Muscle layer of colon (tissue), 2 donors: Measurements from ENCODE around the gene KMT2C.
A peak's percentile ranks its signal among the peaks of the same experiment; 100 is the strongest.
"Not testable (repeated sequence)": the region's sequence is repeated elsewhere in the genome, so short reads cannot be mapped to it uniquely, and the experiment has no call there.

Experiments used
- H3K27ac ChIP-seq: one replicate; pipeline ENCODE4 v1.7.0; 2013; ENCODE audit warnings: low read depth, mild to moderate bottlenecking, low read length, moderate library complexity
- H3K27me3 ChIP-seq, 2 donors: one replicate each; pipeline ENCODE4 v1.7.0; 2013; ENCODE audit warnings: low read length in 2 of 2, mild to moderate bottlenecking in 2 of 2; ENCODE audit not compliant: insufficient read depth in 2 of 2, control insufficient read depth in 1 of 2
- H3K36me3 ChIP-seq: one replicate; pipeline ENCODE4 v1.7.0; 2013; ENCODE audit warnings: mild to moderate bottlenecking, low read length; ENCODE audit not compliant: insufficient read depth
- H3K4me1 ChIP-seq: one replicate; pipeline ENCODE4 v1.7.0; 2013; ENCODE audit warnings: mild to moderate bottlenecking, low read length; ENCODE audit not compliant: insufficient read depth
- H3K4me3 ChIP-seq, 2 donors: one replicate each; pipeline ENCODE4 v1.7.0; 2013; ENCODE audit warnings: low read length in 2 of 2, low read depth in 1 of 2, mild to moderate bottlenecking in 1 of 2, moderate library complexity in 1 of 2
- H3K9ac ChIP-seq: one replicate; pipeline ENCODE4 v1.7.0; 2013; ENCODE audit warnings: low read length
- H3K9me3 ChIP-seq: one replicate; pipeline ENCODE4 v1.7.0; 2013; ENCODE audit warnings: mild to moderate bottlenecking, low read length
- donor health status: abdominal sarcoma.
- donor health status: Adenocarcinoma of cecum.

KMT2C gene

GRCh38 chr7:152438017-152438416, 2.2 kb upstream of the KMT2C start:
- not testable (repeated sequence) for H3K36me3 ChIP-seq, H3K4me1 ChIP-seq, H3K4me3 ChIP-seq, H3K27ac ChIP-seq, H3K9ac ChIP-seq, H3K9me3 ChIP-seq, H3K27me3 ChIP-seq

- H3K9me3 ChIP-seq, H3K27me3 ChIP-seq, H3K36me3 ChIP-seq, H3K4me1 ChIP-seq: not testable (repeated sequence)
- H3K27ac ChIP-seq, result peak overlapping the region; percentile 8
- peak overlapping the region; percentile 71 for H3K9ac ChIP-seq
- H3K4me3 ChIP-seq, result peak overlapping the region; percentile 17 to 64
Measured at GRCh38 chr7:152436931-152437575, 1.2 kb upstream of the KMT2C start.

DNA sequence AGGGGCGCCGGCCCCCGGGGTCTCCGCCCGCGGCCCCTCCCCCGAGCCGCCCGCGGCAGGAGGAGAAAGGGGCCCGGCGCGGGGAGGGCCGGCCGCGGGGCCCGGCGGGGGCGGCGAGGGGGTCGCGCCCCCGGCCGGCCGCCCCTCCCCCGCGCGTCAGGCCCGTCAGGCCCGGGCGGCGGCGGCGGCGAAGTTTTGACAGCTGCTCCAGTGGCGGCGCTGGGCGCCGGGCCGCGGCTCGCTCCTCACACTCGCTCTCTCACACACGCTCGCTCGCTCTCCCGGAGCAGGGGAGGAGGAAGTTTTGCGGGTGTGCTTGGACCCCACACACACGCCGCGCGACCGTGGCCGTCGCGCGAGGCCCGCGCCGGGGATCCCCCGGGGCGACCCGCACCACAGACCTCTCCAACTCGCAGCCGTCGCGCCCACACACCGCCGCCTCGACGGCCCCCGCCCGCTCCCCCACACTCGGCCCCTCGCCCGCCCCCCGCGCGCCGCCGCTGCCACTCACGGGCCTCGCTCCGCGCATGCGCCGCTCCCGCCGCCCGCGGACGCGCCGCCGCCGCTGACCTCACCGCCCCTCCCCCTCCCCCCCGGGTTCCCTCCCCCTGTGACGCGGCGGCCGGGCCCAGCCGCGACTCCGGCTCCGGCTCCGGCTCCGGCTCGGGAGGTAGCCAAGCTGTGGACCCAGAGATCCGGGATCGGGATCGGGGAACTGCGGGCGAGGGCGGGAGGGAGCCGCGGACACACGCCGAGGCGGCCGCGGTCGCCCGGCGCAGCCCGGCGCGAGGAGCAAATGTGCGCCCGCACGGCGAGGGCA, 518 bp upstream of the KMT2C start:
- Histone ChIP-seq H3K36me3 (no peaks in the 10 kb centered on the region), H3K27me3 (no peaks in the 10 kb centered on the region)

GRCh38 chr7:152434511-152435383, 1.1 kb downstream of the KMT2C start:
- Histone ChIP-seq H3K4me3 (peak overlapping the region; percentile 57 to 73), H3K27ac (peak overlapping the region; percentile 72), H3K4me1 (peaks cover 15% of the 10 kb centered on the region), H3K9ac (peak overlapping the region; percentile 49)
- H3K27me3 ChIP-seq, H3K36me3 ChIP-seq, H3K9me3 ChIP-seq: not testable (repeated sequence)

More for the DNA sequence above, 518 bp upstream of the KMT2C start:
- Histone ChIP-seq H3K27ac (peak overlapping the region; percentile 58), H3K4me1 (peaks cover 7% of the 10 kb centered on the region), H3K9ac (peak overlapping the region; percentile 71), H3K4me3 (peak overlapping the region; percentile 50 to 64), H3K9me3 (no peaks in the 10 kb centered on the region)

DNA sequence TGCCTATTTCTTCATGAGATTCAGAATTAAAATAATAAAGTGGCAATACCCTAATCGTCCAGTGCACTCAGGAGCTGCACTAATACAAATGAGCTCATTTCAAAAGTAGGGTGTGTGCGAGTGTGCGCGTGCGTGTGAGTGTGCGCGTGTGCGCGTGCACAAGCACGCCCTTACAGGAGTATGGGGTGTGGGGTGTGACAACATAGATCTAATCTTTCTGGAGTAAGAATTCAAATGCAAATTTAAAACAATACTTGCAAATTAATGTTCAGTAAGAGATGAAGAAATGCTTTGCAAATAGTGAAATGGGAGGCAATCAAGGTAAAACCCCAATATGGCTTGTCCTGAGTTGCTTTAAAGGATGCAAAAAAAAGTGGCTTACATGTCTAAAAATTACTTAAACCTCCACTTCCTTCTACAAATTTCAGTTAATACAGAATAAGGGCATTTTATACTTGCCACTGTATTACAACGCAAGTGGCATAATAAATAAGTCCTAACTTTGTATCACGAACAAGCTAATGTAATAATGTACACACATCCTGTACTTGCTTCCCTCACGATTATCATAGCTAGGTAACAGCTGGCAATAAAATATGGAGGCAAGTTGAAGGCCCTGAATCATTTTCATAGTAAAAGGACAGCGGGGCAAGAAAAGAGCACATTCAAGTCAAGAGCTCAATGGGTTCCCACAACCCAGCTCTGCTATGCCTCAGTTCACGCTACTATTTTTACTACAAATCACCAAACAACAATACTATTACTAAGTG, 1.9 kb downstream of the KMT2C start:
- H3K9ac ChIP-seq, result peak overlapping the region; percentile 49
- H3K4me3 ChIP-seq, result peak overlapping the region in 1 of 2 donors; percentile 73
- not testable (repeated sequence) for H3K36me3 ChIP-seq, H3K9me3 ChIP-seq, H3K27me3 ChIP-seq
- H3K27ac ChIP-seq, result peak overlapping the region; percentile 72
- peaks cover 22% of the 10 kb centered on the region for H3K4me1 ChIP-seq

DNA sequence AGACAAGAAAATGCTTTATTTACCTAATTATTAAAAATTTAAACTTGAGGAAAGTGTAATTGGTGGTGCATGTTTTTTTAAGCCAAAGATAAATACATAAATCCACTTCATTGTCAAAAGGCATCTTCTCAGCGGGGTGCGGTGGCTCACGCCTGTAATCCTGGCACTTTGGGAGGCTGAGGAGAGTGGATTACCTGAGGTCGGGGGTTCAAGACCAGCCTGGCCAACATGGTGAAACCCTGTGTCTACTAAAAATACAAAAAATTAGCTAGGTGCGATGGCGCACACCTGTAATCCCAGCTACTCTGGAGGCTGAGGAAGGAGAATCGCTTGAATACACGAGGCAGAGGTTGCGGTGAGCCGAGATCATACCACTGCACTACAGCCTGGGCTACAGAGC, 3.1 kb downstream of the KMT2C start:
- H3K27ac ChIP-seq, H3K4me3 ChIP-seq, H3K9me3 ChIP-seq, H3K27me3 ChIP-seq, H3K36me3 ChIP-seq, H3K9ac ChIP-seq: not testable (repeated sequence)
- H3K4me1 ChIP-seq, result peaks cover 31% of the 10 kb centered on the region

GRCh38 chr7:152430854-152431253, 4.9 kb downstream of the KMT2C start:
- Histone ChIP-seq H3K9me3 (no peaks in the 10 kb centered on the region), H3K4me1 (peaks cover 35% of the 10 kb centered on the region), H3K27me3 (no peaks in the 10 kb centered on the region), H3K36me3 (no peaks in the 10 kb centered on the region), H3K27ac (no peak overlapping the region), H3K9ac (no peak overlapping the region), H3K4me3 (no peak overlapping the region)

GRCh38 chr7:152430118-152430517, 5.7 kb downstream of the KMT2C start:
- not testable (repeated sequence) for H3K27me3 ChIP-seq, H3K4me3 ChIP-seq, H3K9ac ChIP-seq, H3K36me3 ChIP-seq, H3K27ac ChIP-seq, H3K9me3 ChIP-seq
- H3K4me1 ChIP-seq, result peaks cover 35% of the 10 kb centered on the region

DNA sequence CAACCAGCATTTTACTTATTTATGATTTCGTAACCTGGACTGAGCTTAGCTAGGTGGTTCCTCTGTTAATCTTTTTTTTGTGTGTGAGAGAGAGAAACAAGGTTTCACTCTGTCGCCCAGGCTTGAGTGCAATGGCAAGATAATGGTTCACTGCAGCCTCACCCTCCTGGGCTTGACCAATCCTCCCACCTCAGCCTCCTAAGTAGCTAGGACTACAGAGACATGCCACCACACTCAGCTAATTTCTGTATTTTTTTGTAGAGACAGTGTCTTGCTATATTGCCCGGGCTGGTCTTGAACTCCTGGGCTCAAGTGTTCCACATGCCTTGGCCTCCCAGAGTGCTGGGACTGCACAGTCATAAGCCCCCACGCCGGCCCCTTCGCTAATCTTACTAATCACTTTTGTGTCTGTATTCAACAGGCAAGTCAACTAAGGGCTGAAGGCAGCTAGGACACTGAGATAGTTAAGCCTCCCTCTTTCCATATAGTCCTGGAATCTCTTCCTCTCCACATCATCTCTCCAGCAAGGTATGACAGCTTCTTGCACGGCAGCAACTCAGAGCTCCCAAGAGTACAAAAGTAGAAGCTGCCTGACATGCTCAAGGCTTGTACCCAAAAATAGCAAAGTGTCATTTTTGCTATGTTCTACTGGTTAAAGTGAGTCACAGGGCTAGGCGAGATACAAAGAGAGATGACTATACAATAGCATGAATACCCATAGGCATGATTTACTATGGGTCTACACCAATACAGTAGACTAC, 11.3 kb downstream of the KMT2C start:
- peaks cover 27% of the 10 kb centered on the region for H3K4me1 ChIP-seq
- no peak overlapping the region for H3K27ac ChIP-seq
- H3K9me3 ChIP-seq, result no peaks in the 10 kb centered on the region
- H3K9ac ChIP-seq, result no peak overlapping the region
- no peaks in the 10 kb centered on the region for H3K27me3 ChIP-seq
- H3K36me3 ChIP-seq, result no peaks in the 10 kb centered on the region
- H3K4me3 ChIP-seq, result no peak overlapping the region

DNA sequence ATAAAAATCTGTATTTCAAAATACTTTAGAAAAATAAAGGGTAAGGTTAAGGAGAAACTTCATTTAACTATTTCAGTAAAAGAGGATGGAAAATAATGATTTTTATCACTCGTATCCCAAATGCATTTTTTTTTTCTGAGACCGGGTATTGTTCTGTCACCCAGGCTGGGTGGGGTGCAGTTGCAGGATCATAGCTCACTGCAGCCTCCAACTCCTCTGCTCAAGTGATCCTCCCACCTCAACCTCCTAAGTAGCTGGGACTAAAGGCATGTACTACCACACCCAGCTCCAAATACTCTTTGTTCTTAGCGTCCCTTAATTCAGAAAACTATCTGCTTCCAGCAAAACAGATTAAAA, 11.8 kb downstream of the KMT2C start:
- Histone ChIP-seq H3K27me3 (no peaks in the 10 kb centered on the region), H3K36me3 (no peaks in the 10 kb centered on the region), H3K9me3 (no peaks in the 10 kb centered on the region), H3K4me1 (peaks cover 21% of the 10 kb centered on the region), H3K9ac (no peak overlapping the region), H3K27ac (no peak overlapping the region), H3K4me3 (no peak overlapping the region)
